HCT116 (cell line): ENCODE data around the gene FREY1. TPM values are rescaled to one million over a fixed set of nuclear protein-coding genes. Genes with fewer than 3 reads are reported as not detected.

Source experiments
- ATAC-seq: fragments of 200-7000 bp; cut with Tn5 transposase; 2 replicates; pipeline ENCODE4 v1.9.1; 2020; ENCODE audit warnings: mild to moderate bottlenecking, moderate library complexity
- BruUV-seq: library from RNA; stranded (reverse); fragments of 400-500 nt; replicated peaks from 2 replicates; lab custom pipeline; 2021; lab: Mats Ljungman, UMichigan
- CTCF ChIA-PET: fragments of 300-600 bp; sonication (Branson Sonifier 250); formaldehyde crosslinking; loops from one replicate; lab custom pipeline; 2021; ENCODE audit warnings: antibody characterized with exemption; lab: Charles Lee
- POLR2A ChIA-PET: fragments of 300-600, 350-600 bp; sonication (Branson Sonifier 250); formaldehyde crosslinking; loops from one replicate; lab custom pipeline; 2021; ENCODE audit warnings: antibody characterized with exemption; lab: Charles Lee
- RAD21 ChIA-PET, 2 experiments: fragments of 300-600 bp; sonication (Branson Sonifier 250); formaldehyde crosslinking; loops; one replicate each; lab custom pipeline; 2023; ENCODE audit warnings: low total read pairs in 2 of 2; ENCODE audit not compliant: uncharacterized antibody in 2 of 2, unreplicated experiment in 2 of 2, low non-redundant PET in 1 of 2; lab: Charles Lee
- DNase-seq: peaks from one replicate; pipeline ENCODE4 v3.0.0-alpha.2; 2010; ENCODE audit warnings: low read depth, low spot score
- H2AFZ ChIP-seq: fragments of 200-600 bp; shearing (Covaris generic), sonication (generic); 2 replicates; pipeline ENCODE4 v1.6.1; 2017; ENCODE audit warnings: low read depth, mixed run types, mixed read lengths, antibody characterized with exemption, low read length; ENCODE audit not compliant: poor library complexity, severe bottlenecking
- H3K27ac ChIP-seq: 2 replicates; pipeline ENCODE4 v1.5.1; 2012; ENCODE audit warnings: low read depth, low read length
- H3K27me3 ChIP-seq: fragments of 200-600 bp; sonication (generic); 2 replicates; pipeline ENCODE4 v1.6.1; 2016; ENCODE audit warnings: mixed run types, low read length, mixed read lengths; ENCODE audit not compliant: insufficient read depth
- H3K36me3 ChIP-seq, 2 experiments: fragments of 200-500 bp in 1 of 2; fragments of 200-600 bp in 1 of 2; sonication (Bioruptor generic) in 1 of 2; sonication (generic) in 1 of 2; 2 replicates each; pipeline versions ENCODE4 v1.5.1 to v1.6.1; 2014 to 2016; ENCODE audit warnings: low read length in 2 of 2, inconsistent platforms in 1 of 2, mixed read lengths in 1 of 2, mixed run types in 1 of 2; ENCODE audit not compliant: insufficient read depth in 2 of 2, control insufficient read depth in 1 of 2
- H3K4me1 ChIP-seq, 2 experiments: fragments of 200-600 bp in 1 of 2; sonication (generic) in 1 of 2; 2 replicates each; pipeline versions ENCODE4 v1.5.1 to v1.6.1; 2012 to 2017; ENCODE audit warnings: low read length in 2 of 2, inconsistent platforms in 1 of 2, mild to moderate bottlenecking in 1 of 2, mixed read lengths in 1 of 2, mixed run types in 1 of 2, moderate library complexity in 1 of 2; ENCODE audit not compliant: insufficient read depth in 2 of 2, control insufficient read depth in 1 of 2
- H3K4me2 ChIP-seq: fragments of 200-600 bp; sonication (generic); 2 replicates; pipeline ENCODE4 v1.6.1; 2017; ENCODE audit warnings: mixed run types, low read length, mixed read lengths
- H3K4me3 ChIP-seq, 2 experiments: fragments of 200-600 bp in 1 of 2; sonication (generic) in 1 of 2; replicated peaks in 1 of 2; 2 replicates each; pipeline ENCODE4 v1.5.1; 2011 to 2016; ENCODE audit warnings: low read length in 2 of 2, control low read depth in 1 of 2, low read depth in 1 of 2, mild to moderate bottlenecking in 1 of 2, mixed read lengths in 1 of 2, mixed run types in 1 of 2
- H3K79me2 ChIP-seq: fragments of 200-600 bp; sonication (generic); 2 replicates; pipeline ENCODE4 v1.6.1; 2017; ENCODE audit warnings: mild to moderate bottlenecking, mixed run types, low read length, moderate library complexity, mixed read lengths; ENCODE audit not compliant: insufficient read depth
- H3K9ac ChIP-seq: fragments of 200-600 bp; sonication (generic); 2 replicates; pipeline ENCODE4 v1.6.1; 2016; ENCODE audit warnings: low read length, mixed read lengths
- H3K9me2 ChIP-seq: fragments of 200-600 bp; sonication (generic), shearing (Covaris generic); 2 replicates; pipeline ENCODE4 v1.6.1; 2017; ENCODE audit warnings: mixed run types, mild to moderate bottlenecking, moderate library complexity; ENCODE audit not compliant: insufficient read depth
- H3K9me3 ChIP-seq, 2 experiments: fragments of 200-500 bp in 1 of 2; fragments of 200-600 bp in 1 of 2; sonication (Bioruptor generic) in 1 of 2; sonication (generic) in 1 of 2; 2 replicates each; pipeline ENCODE4 v1.6.1; 2014 to 2017; ENCODE audit warnings: low read length in 2 of 2, mixed read lengths in 2 of 2, inconsistent platforms in 1 of 2, low read depth in 1 of 2, mild to moderate bottlenecking in 1 of 2, mixed run types in 1 of 2, moderate library complexity in 1 of 2; ENCODE audit not compliant: control insufficient read depth in 1 of 2, insufficient read depth in 1 of 2
- H4K20me1 ChIP-seq: fragments of 200-600 bp; sonication (generic), shearing (Covaris generic); 2 replicates; pipeline ENCODE4 v1.6.1; 2017; ENCODE audit warnings: mixed run types, mild to moderate bottlenecking, moderate library complexity; ENCODE audit not compliant: insufficient read depth
- ATF3 ChIP-seq: IDR thresholded peaks from 2 replicates; pipeline ENCODE4 v1.6.1; 2012
- EGR1 ChIP-seq: IDR thresholded peaks from 2 replicates; pipeline ENCODE4 v1.6.1; 2012; ENCODE audit warnings: low read depth
- EZH2 ChIP-seq: fragments of 200-600 bp; sonication (generic); IDR thresholded peaks from 2 replicates; pipeline ENCODE4 v1.6.1; 2017; ENCODE audit warnings: antibody characterized with exemption, mixed run types
- FOSL1 ChIP-seq: IDR thresholded peaks from 2 replicates; pipeline ENCODE4 v1.6.1; 2012; ENCODE audit warnings: low read depth
- MAX ChIP-seq: IDR thresholded peaks from 2 replicates; pipeline ENCODE4 v1.6.1; 2012
- POLR2A ChIP-seq: IDR thresholded peaks from 2 replicates; pipeline ENCODE4 v1.7.0; 2011; ENCODE audit warnings: borderline replicate concordance; ENCODE audit not compliant: insufficient read depth, insufficient read length; ENCODE audit errors: extremely low read depth
- POLR2AphosphoS5 ChIP-seq: IDR thresholded peaks from 2 replicates; pipeline ENCODE4 v1.6.1; 2011; ENCODE audit warnings: mild to moderate bottlenecking, low read depth, low read length, moderate library complexity
- RAD21 ChIP-seq: IDR thresholded peaks from 2 replicates; pipeline ENCODE4 v1.6.1; 2012; ENCODE audit warnings: low read depth, mild to moderate bottlenecking
- REST ChIP-seq: IDR thresholded peaks from 2 replicates; pipeline ENCODE4 v1.6.1; 2012; ENCODE audit warnings: low read depth
- SP1 ChIP-seq: IDR thresholded peaks from 2 replicates; pipeline ENCODE4 v1.6.1; 2012; ENCODE audit warnings: low read depth
- SRF ChIP-seq: IDR thresholded peaks from 2 replicates; pipeline ENCODE4 v1.6.1; 2012; ENCODE audit warnings: low read depth
- ZBTB33 ChIP-seq: IDR thresholded peaks from 2 replicates; pipeline ENCODE4 v1.6.1; 2011; ENCODE audit warnings: mild to moderate bottlenecking, low read length, moderate library complexity; ENCODE audit not compliant: insufficient replicate concordance; ENCODE audit errors: extremely low read depth
- ZNF274 ChIP-seq: fragments of 200-500 bp; sonication (Bioruptor generic); IDR thresholded peaks from 2 replicates; pipeline ENCODE4 v1.6.1; 2014; ENCODE audit warnings: mild to moderate bottlenecking, low read depth, low read length, inconsistent platforms
- intact Hi-C: fragments of 100-400 bp; cut with micrococcal nuclease; formaldehyde crosslinking; loops from 2 replicates; pipeline ENCODE4 v1.10.0; 2022
- total RNA-seq: library from RNA; stranded (reverse); gene quantifications from one replicate; pipeline ENCODE4 v1.2.1, GENCODE V29; 2021; ENCODE audit not compliant: unreplicated experiment

Gene FREY1
- total RNA-seq, 1 experiment from 2014 or later = 0.96 TPM

- Histone ChIP-seq H2AFZ (no peak overlapping the region), H3K9me3 (no peaks in the 10 kb centered on the region), H3K36me3 (no peaks in the 10 kb centered on the region; a peak in 1 of 4 replicates), H4K20me1 (no peaks in the 10 kb centered on the region), H3K4me3 (no peak overlapping the region), H3K79me2 (no peaks in the 10 kb centered on the region), H3K9ac (no peak overlapping the region), H3K27me3 (no peaks in the 10 kb centered on the region), H3K9me2 (no peaks in the 10 kb centered on the region), H3K27ac (no peak overlapping the region), H3K4me2 (no peak overlapping the region)
- ChIA-PET RAD21 (interaction anchor here in 1 of 2 experiments (0.6 kb wide), 1 partner anchor 9 kb away, joined by 5 read pairs; the partner anchor contains the start of gene PEX16), CTCF (no interaction called here)
- ATAC-seq = peak; percentile 18; the same call in 1 of the 2 replicates
- DNase-seq = no peak
- no TSS peak for BruUV-seq
- intact Hi-C loops = no loop called here
- no peak for TF ChIP-seq RAD21
- TF ChIP-seq, all 23 proteins: peak for 0
- POLR2A ChIA-PET = no interaction called here
- H3K4me1 ChIP-seq = no peaks in the 10 kb centered on the region
These were observed 870 bp upstream of the FREY1 start for GRCh38 chr11:45907911-45908370.

- POLR2A ChIA-PET = interaction anchor here (1.2 kb wide), 1 partner anchor 12 kb away, joined by 3 read pairs; no protein-coding TSS in a partner anchor
- H3K9me3 ChIP-seq = no peaks in the 10 kb centered on the region
- H3K4me3 ChIP-seq = no peak overlapping the region
- H3K36me3 ChIP-seq = no peaks in the 10 kb centered on the region; a peak in 1 of 4 replicates
- H3K4me1 ChIP-seq = no peaks in the 10 kb centered on the region
- no peak overlapping the region for H3K4me2 ChIP-seq
- RAD21 ChIA-PET = no interaction called here
- H3K27me3 ChIP-seq = no peaks in the 10 kb centered on the region
- no peak overlapping the region for H2AFZ ChIP-seq
- DNase-seq = no peak
- intact Hi-C loops = no loop called here
- no peaks in the 10 kb centered on the region for H4K20me1 ChIP-seq
- no TSS peak for BruUV-seq
- CTCF ChIA-PET = no interaction called here
- no peaks in the 10 kb centered on the region for H3K9me2 ChIP-seq
- no peak overlapping the region for H3K27ac ChIP-seq
- no peaks in the 10 kb centered on the region for H3K79me2 ChIP-seq
- H3K9ac ChIP-seq = no peak overlapping the region
- ATAC-seq = peak; percentile 23; the same call in 1 of the 2 replicates
- TF ChIP-seq ZNF274 (no peak), SRF (no peak), FOSL1 (no peak), SP1 (no peak), POLR2AphosphoS5 (no peak), MAX (no peak), REST (no peak), ATF3 (no peak), EGR1 (no peak), ZBTB33 (no peak), POLR2A (no peak), EZH2 (no peak)
These were observed 882 bp downstream of the FREY1 start for GRCh38 chr11:45906096-45906682.
